ENCODE data around the gene PLD2.

Gene PLD2
- 9.0 to 32.0 (median 24.0) reads per million in 3 experiments for total RNA-seq

DNA sequence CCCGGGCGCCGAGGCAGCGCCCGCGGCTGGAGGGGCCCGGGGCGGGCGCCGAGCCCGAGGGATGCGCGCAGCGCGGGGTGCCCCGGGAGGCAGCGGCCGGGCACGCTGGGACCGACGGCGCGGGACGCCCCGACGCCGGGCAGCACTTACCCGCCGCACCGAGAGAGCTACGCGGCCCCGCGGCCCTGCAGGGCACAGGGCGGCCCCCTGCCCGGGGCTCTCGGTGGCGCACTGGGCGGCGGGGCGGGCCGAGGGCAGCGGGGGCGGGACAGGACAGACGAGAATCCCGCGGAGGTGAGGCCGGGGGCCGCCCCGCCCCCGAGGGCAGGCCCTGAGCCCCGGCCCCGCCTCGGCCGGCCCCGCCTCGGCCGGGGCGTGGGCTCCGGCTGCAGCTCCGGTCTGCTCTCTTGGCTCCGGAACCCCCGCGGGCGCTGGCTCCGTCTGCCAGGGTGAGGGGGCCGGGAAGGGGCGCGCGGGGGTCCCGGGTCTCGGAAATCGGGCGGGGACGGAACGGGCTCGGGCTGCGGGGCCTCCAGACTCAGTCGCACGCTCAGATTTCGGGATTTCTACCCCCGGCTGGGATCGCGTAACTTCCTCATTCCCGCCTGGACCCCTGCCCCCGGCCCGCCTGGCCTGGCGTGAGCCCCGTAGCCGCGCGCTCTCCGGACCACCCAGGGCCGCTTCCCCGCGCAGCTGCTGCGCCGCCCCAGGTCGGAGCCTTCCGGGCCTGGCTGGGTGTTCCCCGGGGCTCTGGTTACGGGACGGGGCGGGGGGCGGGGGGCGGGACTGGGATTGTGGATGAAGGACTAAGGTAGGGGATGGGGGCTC lies at the start of gene PLD2:
PLD2 (plus strand) TSS at position 376 of the 828 bp plus-strand sequence. CDS start 621 bp downstream, outside the sequence.
- DNase-seq = peak; percentile 80

DNA sequence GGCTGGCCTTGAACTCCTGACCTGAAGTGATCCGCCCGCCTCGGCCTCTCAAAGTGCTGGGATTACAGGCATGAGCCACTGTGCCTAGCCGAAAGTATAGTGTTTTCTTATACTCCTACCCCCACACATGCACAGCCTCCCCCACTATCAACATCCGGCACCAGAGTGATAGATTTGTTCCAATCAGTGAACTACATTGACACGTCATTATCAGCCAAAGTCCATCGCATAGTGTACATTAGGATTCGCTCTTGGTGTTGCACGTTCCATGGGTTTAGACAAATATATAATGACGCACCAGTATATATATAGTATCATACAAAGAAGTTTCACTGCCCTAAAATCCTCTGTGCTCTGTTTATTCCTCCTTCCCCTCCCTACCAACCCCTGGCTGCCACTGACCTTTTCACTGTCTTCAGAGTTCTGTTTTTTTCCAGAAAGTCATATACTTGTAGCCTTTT lies 47.1 kb upstream of the PLD2 start:
- DNase-seq = no peak

DNA sequence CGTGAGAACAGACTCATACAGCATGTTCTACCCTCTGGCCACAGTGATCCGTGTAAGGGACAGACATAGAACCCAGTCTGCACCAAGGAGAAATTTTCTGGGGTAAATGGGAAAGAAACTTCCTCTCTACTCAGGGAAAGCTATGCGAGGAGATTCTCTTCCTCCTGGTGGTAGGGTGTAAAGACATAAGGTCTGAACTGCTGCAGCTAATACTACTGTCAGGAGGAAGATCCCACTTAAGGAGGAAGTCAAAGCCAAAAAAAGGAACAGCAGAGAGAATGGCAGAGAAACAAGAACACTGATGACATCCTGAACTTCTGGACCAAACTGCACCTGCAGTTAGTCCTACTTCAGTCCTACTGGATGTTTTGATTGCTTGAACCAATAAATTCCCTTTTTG lies 42.4 kb upstream of the PLD2 start:
- no peak for DNase-seq

DNA sequence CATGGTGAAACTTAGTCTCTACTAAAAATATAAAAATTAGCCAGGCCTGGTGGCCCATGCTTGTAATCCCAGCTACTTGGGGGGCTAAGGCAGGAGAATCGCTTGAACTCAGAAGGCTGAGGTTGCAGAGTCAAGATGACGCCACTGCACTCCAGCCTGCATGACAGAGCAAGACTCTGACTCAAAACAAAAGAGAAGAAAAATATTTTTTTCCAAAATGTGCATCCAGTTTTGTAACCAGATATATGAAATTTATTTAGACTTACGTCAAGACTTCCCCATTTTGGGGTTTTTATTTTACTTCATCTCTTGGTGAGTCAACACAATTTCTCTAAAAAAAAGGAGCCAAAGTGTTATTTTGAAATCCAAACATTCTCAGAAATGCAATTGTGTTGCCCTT lies 40.8 kb upstream of the PLD2 start:
- DNase-seq = no peak

GRCh38 chr17:4766723-4767122 lies 40.2 kb upstream of the PLD2 start:
- no peak for DNase-seq

GRCh38 chr17:4768298-4768697 lies 38.7 kb upstream of the PLD2 start:
- no peak for DNase-seq

DNA sequence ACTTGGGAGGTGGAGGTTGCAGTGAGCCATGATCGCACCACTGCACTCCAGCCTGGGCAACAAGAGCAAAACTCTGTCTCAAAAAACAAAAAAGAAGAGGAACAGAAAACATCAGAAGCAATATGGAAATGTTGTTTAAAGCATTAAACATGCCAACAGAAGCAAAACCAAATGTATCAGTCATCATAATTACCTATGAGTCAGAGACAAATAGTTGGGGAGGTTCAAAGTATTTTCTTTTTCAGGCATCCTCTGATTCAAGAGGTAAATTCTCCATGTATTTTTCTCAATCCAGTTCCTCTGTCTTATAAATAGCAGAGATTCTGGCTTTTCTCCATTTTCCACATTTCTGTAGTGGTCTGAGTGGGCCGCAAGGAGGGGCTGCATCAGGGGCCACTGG lies 37.3 kb upstream of the PLD2 start:
- DNase-seq = no peak

- no peak for DNase-seq
Observed at GRCh38 chr17:4771519-4772234, 35.3 kb upstream of the PLD2 start, which contains the start of gene TM4SF5. TSS of gene TM4SF5 (plus strand) at chr17:4771886. CDS start at chr17:4771923, 37 bp downstream.

GRCh38 chr17:4772235-4772613 lies 34.7 kb upstream of the PLD2 start:
- no peak for DNase-seq

DNA sequence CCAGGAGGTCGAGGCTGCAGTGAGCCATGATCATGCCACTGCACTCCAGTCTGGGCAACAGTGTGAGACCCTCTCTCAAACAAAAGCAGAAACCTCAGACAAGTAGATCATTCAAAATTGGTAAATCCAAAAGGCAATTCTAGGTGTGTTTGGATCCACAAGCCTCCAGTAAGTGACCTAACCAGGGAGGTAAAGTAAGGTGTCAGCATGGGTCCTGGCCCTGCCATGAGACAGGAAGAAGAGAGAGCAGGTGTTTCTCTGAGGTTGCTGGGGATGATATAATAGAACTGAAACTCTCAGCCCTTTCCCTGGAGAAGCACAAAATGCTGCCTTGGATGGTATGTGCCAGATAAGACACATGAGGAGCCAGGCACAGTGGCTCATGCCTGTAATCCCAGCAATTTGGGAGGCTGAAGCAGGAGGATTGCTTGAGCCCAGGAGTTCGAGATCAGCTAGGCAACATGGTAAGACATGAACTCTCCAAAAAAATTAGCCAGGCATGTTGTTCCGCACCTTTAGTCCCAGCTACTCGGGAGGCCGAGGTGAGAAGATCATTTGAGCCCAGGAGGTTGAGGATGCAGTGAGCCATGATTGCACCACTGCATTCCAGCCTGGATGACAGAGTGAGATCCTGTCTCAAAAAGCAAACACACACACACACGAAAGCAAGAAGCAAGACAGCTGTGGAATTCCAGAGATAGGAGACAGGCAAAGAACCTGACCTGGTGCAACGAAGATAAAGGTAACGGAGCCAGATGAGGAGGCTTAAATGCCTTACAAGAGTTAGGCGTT lies 28.8 kb upstream of the PLD2 start:
- no peak for DNase-seq

- no peak for DNase-seq
Observed at GRCh38 chr17:4780325-4780955, 26.5 kb upstream of the PLD2 start.

GRCh38 chr17:4782652-4783051 lies 24.3 kb upstream of the PLD2 start:
- DNase-seq = no peak

DNA sequence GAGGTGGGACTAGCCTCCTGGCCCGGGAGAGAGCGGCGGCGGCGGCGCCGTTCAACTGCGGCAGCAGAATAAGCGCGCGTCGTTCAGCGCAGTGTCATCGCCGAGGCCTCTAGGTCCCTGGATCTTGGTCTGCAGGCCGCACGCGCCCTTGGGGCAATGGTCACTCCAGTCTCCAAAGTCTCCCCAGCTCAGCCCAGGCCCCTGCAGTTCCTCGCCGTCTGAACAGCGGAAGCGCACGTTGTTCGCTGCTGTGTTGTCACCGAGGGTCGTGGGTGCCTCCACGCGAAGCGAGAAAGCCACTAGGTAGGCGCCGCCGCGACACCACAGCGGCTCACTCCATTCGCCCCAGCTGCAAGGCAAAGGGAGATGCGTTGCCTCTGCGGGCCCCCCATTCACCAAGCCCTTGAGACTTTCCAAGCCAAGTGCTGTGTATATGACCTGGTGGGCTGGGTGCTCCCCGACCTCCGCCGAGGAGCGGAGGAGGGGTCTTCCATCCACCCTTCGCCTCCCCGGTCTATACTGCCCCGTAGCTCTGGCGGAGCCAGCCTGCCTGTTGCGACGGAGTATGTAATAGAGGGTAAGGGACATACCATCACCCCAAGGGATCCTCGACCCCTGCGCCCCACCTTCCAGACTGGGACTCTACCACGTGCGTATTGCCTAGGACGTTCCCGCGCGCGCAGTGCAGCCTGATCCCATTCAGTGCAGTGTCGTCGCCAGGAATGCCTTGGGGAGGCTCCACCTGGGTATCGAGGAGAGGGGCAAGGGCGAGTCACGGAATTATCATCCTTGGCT lies 21.4 kb upstream of the PLD2 start:
- DNase-seq = no peak

DNA sequence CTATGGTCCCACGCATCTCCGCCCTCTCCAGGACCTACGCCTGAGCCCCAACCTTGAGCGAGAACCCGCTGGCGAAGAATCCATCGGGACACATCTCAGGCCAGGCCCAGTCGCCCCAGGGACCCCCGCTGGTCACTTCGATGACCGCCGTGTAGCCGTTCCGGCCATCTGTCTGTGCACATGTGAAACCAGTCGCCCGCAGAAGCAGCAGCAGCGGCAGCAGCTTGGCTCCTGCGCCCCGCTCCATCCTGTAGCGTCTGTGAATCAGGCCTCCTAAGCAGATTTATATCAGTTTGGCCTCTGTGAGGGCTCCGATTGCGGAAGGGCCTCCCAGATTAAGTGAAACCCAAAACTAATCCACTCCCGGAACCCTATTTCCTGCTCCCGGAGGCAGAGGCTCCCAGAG lies 20.8 kb upstream of the PLD2 start, which contains the start of gene VMO1:
VMO1 (minus strand) TSS at position 259 of the 406 bp plus-strand sequence; CDS start at position 247, 12 bp downstream.
- DNase-seq = no peak

GRCh38 chr17:4786516-4786915 lies 20.4 kb upstream of the PLD2 start:
- DNase-seq = no peak

GRCh38 chr17:4788159-4788806 lies 18.7 kb upstream of the PLD2 start:
- no peak for DNase-seq

GRCh38 chr17:4788807-4789700 lies 17.9 kb upstream of the PLD2 start, which contains the start of gene GLTPD2:
TSS of gene GLTPD2 (plus strand) at chr17:4788964. CDS start at chr17:4789012, 48 bp downstream.
- no peak for DNase-seq

DNA sequence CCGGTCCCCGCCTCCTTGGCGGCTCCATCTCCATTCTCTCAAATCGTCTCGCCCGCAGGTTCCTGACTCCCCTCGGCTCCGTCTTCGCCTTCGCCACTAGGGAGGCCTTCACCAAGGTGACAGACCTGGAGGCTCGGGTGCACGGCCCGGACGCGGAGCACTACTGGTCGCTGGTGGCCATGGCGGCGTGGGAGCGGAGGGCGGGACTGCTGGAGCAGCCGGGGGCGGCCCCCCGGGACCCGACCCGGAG lies 17.3 kb upstream of the PLD2 start:
- DNase-seq = no peak

GRCh38 chr17:4789951-4790704 lies 16.8 kb upstream of the PLD2 start:
- DNase-seq = peak; percentile 73
